ENCODE measurements around the gene CXCR4. TPM values are rescaled to one million over a fixed set of nuclear protein-coding genes. Genes with fewer than 3 reads are reported as not detected.

Gene CXCR4
- total and polyA plus RNA-seq, 9 of the 15 experiments (the other 6 are each of a cell fraction or from before 2014, with no cell fraction given) = 0.07 to 0.45 (median 0.17) TPM; not detected in 3

GRCh38 chr2:136134126-136134525 lies 16.2 kb upstream of the CXCR4 start:
- in situ Hi-C loops (cut with MboI) = no loop called here
- Histone ChIP-seq H3K36me3 (ENCODE audit: control insufficient read depth, insufficient read depth, low read length) (no peaks in the 10 kb centered on the region), H3K4me3 (no peak overlapping the region), H3K9me1 (ENCODE audit: control insufficient read depth, insufficient read depth, low read length) (no peaks in the 10 kb centered on the region), H3K4me1 (replicated peaks in 1 of 2; ENCODE audit: control insufficient read depth in 2 of 2, insufficient read depth in 2 of 2, low read length in 2 of 2) (no peaks in the 10 kb centered on the region), H4K20me1 (replicated peaks; ENCODE audit: control insufficient read depth, insufficient read depth, low read length) (no peaks in the 10 kb centered on the region), H3K9ac (ENCODE audit: insufficient read depth in 1 of 2, low read depth in 2 of 2, low read length in 2 of 2) (no peak overlapping the region), H3K27me3 (ENCODE audit: control insufficient read depth in 2 of 2, insufficient read depth in 2 of 2, low read length in 2 of 2) (peaks cover 2 to 8% of the 10 kb centered on the region in 2 experiments; a peak in 3 of 5 replicates), H3K79me2 (ENCODE audit: control insufficient read depth, insufficient read depth, low read length) (no peaks in the 10 kb centered on the region), H3K4me2 (ENCODE audit: insufficient read depth, low read length) (no peak overlapping the region), H2AFZ (ENCODE audit: low read depth, low read length) (no peak overlapping the region), H3K9me3 (replicated peaks; ENCODE audit: control insufficient read depth, insufficient read depth, low read depth, low read length) (no peaks in the 10 kb centered on the region), H3K27ac (ENCODE audit: extremely low read depth, low read depth, low read length) (no peak overlapping the region)
- intact Hi-C loops (cut with micrococcal nuclease) = no loop called here
- FAIRE-seq = no peak
- CTCF ChIA-PET (ENCODE audit: low intra/inter-chr PET ratio) = no interaction called here
- no peak for DNase-seq (ENCODE audit: extremely low read depth in 1 of 4, low spot score in 3 of 4)
- POLR2A ChIA-PET = interaction anchor here (0.9 to 1.4 kb wide), 2 partner anchors 8 to 47 kb away, joined by 4 to 7 read pairs; no protein-coding TSS in a partner anchor
- BruUV-seq (replicated peaks) = no TSS peak
- WGBS (ENCODE audit: insufficient coverage, low coverage, missing lambda C conversion rate) = 0% methylated on average over 2 of the region's 2 CpGs
- no peak for ATAC-seq
- no peak for TF ChIP-seq OTX1 (CRISPR knock-in tag; IDR thresholded peaks at IDR 0.05)
- no peak for TF ChIP-seq ZC3H8 (IDR thresholded peaks at IDR 0.05)
- no peak for TF ChIP-seq ZNF143 (CRISPR knock-in tag; IDR thresholded peaks at IDR 0.05)
- TF ChIP-seq NFIX (CRISPR knock-in tag; IDR thresholded peaks at IDR 0.05; ENCODE audit: low read depth) = no peak
- TF ChIP-seq ATF1 (CRISPR knock-in tag; IDR thresholded peaks at IDR 0.05) = no peak
- TF ChIP-seq ATF1 (tag; IDR thresholded peaks at IDR 0.05) = no peak
- no peak for TF ChIP-seq BCOR (IDR thresholded peaks at IDR 0.05)
- TF ChIP-seq MAX (CRISPR knock-in tag; IDR thresholded peaks at IDR 0.05) = no peak
- TF ChIP-seq IRF2 (CRISPR knock-in tag; IDR thresholded peaks at IDR 0.05) = no peak
- no peak for TF ChIP-seq TFAP4 (CRISPR knock-in tag; IDR thresholded peaks at IDR 0.05; ENCODE audit: borderline replicate concordance)
- no peak for TF ChIP-seq TOE1 (IDR thresholded peaks at IDR 0.05; ENCODE audit: borderline replicate concordance)
- TF ChIP-seq TOE1 (CRISPR knock-in tag; IDR thresholded peaks at IDR 0.05; ENCODE audit: borderline replicate concordance, low read depth) = no peak
- TF ChIP-seq SRF (CRISPR knock-in tag; IDR thresholded peaks at IDR 0.05) = no peak
- TF ChIP-seq ZNF668 (CRISPR knock-in tag; IDR thresholded peaks at IDR 0.05) = no peak
- no peak for TF ChIP-seq ZNF407 (IDR thresholded peaks at IDR 0.05; ENCODE audit: low read depth)
- TF ChIP-seq DLX4 (CRISPR knock-in tag; IDR thresholded peaks at IDR 0.05) = no peak

Measured in K562 (cell line).